GM19239 (cell line): ENCODE results near the gene CCDC85A.

Source experiments
- DNase-seq: peaks from one replicate; pipeline ENCODE4 v3.0.0; 2011; ENCODE audit warnings: low spot score; ENCODE audit not compliant: insufficient read length
- FAIRE-seq: peaks from 2 replicates; lab custom pipeline; 2011; peaks lifted over from hg19 to GRCh38; lab: Jason Lieb, UNC

The CCDC85A gene

DNA sequence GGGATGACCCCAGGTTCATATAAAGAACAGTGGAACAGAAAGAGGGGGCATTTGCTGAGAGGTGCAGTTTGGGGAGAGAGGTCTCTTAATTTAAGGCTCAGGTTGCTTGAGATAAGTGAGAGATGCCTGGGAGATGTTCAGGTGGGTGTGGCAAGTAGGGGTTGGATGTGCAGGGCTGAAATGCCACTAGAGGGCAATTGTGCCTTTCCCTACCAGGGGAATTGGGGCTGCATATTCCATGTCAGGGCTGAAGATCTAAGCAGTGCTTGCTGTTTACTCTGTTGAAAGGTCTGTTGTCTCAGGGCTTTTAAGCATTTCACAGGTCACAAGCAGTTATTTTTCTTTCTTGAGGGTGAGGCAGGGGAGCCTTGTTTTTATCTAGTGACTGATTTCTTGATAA, 7.8 kb downstream of the CCDC85A start:
- no peak for DNase-seq

GRCh38 chr2:56192664-56193305, 9.0 kb downstream of the CCDC85A start:
- no peak for DNase-seq
- FAIRE-seq, result no peak

More for the DNA sequence above, 7.8 kb downstream of the CCDC85A start:
- FAIRE-seq, result no peak

- FAIRE-seq (no peak), DNase-seq (no peak)
Measured at GRCh38 chr2:56195563-56195962, 11.8 kb downstream of the CCDC85A start.

DNA sequence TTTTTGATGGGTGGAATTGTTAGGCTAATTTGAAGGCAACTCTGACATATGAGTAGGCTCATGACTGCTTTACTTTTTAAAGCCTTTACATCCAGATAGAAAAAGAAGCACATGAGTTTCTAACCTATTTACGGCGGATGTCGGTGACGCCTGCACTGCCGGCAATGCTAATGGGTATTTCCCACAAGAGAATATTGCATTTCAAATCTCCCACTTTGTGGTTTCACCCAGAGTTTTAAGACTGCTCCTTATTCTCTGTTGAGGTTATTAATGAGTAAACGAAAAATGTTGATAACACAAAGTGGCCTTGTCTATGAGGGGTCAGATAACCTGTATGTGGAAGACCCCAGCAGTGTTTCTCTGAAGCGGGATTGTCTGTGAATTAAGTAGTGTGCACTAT, 14.0 kb downstream of the CCDC85A start:
- FAIRE-seq (no peak), DNase-seq (no peak)

DNA sequence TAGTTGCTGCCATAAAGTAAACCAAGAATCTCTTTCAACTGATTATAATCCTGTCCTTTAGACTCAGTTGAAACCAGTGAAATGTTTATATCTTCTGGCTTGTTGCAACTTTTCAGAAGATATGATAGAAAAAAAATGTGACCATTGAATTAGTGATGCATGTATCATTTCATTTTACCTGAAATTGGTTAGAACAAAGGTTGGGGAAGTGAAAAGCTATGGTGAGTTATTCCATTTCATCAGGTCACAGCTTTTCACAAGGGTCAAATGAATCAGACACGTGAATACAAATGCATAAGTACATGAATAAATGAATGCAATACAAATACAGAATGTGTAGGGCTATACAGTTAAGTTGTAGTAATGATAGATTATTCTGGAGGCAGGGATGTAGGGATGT, 15.1 kb downstream of the CCDC85A start:
- DNase-seq, result no peak
- FAIRE-seq, result no peak

DNA sequence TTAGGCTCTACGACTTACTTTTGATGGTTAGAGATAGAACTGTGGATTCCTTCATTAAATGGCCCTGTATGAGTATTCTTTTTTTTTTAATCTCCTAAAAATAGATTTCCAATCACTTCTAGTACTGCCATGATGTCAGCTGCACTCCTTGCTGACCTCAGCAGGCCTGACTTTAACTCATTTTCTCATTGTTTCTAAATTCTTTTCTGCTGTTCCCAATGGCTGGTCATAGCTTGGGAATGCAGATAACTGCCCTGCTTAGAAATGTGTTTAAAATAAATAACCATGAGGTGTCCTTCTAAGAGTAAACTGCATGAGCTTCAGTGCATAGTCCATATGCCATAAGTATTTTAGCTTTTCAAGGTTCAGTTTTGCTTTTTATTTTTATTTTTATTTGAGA, 15.7 kb downstream of the CCDC85A start:
- DNase-seq (no peak), FAIRE-seq (no peak)

DNA sequence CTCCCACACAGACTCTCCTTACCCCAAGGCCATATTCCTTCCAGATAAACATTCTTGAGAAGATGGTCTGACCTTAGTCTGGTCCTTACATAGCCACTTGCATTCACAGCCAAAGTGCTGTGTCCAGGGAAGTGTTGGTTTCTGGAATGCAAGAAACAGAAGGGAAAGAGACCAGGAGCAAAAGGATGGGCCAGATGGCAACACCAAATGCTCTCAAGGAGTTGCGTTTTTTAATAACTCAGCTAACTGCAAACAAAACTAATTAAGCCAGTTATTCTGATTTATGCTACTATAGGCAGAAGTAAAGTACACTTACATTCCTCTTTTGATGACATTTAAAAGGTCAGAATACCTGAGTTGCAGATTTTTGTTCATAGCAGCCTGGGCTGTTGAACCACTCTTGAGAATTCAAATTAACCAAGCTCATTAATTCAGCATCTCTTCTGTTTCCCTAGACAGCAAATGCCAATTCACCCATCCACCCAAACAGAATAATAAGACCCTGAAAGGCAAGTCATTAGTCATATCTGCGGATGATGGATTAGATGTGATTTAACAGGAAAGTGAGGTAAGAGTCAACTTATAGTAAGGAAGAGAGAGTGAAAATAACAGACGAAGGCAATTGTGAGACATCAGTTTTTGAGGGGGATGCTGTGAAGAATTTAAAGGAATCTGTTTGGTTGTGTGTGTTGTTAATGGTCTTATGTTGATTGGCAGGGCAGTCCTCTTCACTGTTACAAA, 18.8 kb downstream of the CCDC85A start:
- FAIRE-seq (no peak), DNase-seq (no peak)

DNA sequence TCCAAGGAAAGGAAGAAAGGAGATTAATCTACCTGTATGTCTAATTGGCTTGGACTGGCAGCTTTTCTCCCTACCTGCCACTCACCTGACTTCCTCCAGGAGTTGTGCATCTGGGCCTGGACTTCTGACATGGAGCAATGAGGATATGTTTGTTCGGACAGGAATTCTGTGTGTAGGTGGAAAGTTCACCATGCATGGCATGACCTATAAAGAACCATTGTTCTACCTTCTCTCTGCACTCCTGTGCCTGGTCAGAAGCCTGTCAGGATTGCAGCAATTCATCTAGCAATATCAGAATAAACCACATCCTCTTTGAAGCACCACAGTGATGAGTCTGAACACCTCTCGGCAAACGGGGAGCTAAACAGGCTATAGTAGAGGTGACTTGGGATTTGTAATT, 20.8 kb downstream of the CCDC85A start:
- DNase-seq (no peak), FAIRE-seq (no peak)

GRCh38 chr2:56206250-56206649, 22.5 kb downstream of the CCDC85A start:
- no peak for DNase-seq
- FAIRE-seq, result no peak

DNA sequence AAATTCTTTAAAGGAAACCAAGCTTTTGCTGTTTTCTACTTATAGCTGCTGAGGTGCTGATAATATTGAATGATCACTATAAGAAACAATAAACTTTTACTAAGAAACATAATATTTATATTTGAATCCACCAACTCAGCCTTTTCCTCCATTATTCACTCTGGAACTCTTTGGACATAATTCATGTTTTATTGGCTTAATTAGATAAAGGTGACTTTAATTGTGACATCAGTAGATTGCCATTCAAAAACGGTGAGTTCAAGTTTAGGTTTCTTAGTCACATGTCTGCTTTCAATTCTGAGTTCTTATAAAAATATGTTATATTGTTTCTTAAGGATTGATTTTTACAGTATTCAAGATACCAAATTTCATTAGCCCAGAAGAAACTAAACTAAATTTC, 24.0 kb downstream of the CCDC85A start:
- FAIRE-seq, result no peak
- no peak for DNase-seq

DNA sequence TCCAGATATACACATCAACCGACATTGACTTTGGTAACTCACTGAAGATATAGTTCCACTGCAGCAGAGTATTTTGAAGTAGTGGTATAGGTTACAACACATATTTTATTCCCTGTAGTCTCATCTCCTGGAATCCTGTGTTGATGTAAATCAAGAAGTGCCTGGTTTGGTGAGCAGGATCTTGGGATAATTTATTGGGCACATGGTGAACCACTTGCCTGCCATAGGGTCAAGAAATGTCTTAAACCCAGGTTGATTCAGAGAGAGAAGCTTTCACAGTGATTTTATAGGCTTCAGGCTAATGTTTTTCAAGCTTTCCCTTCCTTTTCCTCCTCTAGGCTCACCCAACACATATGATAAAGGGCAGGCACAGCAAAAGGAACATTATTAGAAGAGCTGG, 24.6 kb downstream of the CCDC85A start:
- FAIRE-seq (no peak), DNase-seq (no peak)

- DNase-seq (no peak), FAIRE-seq (no peak)
Measured at GRCh38 chr2:56209701-56210100, 25.9 kb downstream of the CCDC85A start.

DNA sequence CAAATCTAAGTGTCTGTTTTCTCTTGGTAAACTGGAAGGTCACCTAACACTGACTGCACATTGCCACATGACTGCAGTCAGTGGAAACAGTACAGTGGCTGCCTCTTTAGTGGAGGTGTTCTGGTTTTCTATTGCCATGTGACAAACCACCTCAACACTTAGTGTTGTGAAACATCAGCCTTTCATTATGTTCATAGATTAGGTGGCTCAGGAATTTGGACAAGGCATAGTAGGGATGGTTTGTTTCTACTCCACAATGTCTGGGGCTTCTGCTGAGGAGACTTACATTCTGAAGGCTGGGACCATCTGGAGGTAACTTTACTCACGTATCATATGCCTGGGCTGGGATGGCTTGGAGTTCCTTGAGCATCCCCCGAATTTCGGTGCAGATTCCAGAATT, 26.5 kb downstream of the CCDC85A start:
- DNase-seq, result no peak
- no peak for FAIRE-seq

- DNase-seq (no peak), FAIRE-seq (no peak)
Measured at GRCh38 chr2:56211048-56211447, 27.3 kb downstream of the CCDC85A start.

DNA sequence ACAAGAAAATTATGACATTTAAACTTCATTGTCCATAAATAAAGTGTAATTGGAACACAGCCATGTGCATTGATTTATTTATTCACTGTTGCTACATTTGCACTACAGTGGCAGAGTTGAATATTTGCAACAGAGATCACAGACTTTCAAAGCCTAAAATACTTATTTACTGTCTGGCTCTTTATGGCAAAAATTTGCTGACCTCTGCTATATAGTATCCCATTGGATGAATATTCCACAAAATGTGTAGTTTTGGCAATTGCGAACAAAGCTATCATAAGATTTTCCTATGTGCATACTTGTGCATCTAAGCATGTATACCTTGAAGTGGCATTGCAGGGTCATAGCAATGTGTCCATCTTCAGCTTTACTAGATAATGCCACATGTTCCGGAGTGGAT, 32.1 kb downstream of the CCDC85A start:
- DNase-seq (no peak), FAIRE-seq (no peak)

DNA sequence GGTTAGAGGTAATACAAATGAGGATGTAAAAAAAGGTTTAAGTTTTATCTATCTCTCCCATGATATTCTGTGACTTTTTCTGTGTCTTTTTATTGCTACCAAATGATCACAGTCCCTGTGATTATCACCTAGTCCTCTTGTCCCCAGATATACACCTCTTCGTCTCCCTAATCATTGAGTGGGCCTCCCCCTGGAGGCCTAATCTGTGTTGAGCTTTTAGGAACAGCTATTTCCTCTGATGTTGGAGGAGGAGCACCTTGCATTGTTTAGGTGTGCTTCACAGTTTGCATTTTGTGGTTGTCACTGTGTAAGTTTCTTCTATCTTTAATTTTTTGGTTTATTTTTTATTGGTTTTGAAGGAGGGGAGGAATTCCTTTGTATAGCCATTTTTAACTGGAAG, 33.3 kb downstream of the CCDC85A start:
- DNase-seq, result no peak

DNA sequence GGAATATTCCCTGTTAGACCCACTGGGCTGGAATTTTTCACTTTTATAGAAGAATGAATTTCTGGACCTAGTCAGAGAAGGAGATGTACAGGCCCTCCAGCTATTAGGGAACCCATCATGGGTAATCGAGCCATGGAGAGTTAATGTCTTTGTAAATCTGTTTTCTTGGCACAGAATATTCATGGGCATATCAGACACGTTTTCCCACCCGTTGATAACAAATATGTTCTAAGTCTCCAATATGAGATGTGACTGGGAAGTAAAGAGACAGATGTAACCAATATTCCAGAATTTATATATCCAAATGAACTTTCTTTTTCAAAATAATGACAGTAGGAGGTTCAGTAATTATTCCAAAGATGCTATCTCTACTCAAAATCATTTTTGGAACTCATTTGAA, 38.7 kb downstream of the CCDC85A start:
- DNase-seq, result no peak
- no peak for FAIRE-seq

More for the DNA sequence above, 33.3 kb downstream of the CCDC85A start:
- FAIRE-seq, result no peak

- FAIRE-seq, result no peak
- no peak for DNase-seq
Measured at GRCh38 chr2:56224316-56224715, 40.5 kb downstream of the CCDC85A start.

- no peak for DNase-seq
- FAIRE-seq, result no peak
Measured at GRCh38 chr2:56227811-56228210, 44.0 kb downstream of the CCDC85A start.

DNA sequence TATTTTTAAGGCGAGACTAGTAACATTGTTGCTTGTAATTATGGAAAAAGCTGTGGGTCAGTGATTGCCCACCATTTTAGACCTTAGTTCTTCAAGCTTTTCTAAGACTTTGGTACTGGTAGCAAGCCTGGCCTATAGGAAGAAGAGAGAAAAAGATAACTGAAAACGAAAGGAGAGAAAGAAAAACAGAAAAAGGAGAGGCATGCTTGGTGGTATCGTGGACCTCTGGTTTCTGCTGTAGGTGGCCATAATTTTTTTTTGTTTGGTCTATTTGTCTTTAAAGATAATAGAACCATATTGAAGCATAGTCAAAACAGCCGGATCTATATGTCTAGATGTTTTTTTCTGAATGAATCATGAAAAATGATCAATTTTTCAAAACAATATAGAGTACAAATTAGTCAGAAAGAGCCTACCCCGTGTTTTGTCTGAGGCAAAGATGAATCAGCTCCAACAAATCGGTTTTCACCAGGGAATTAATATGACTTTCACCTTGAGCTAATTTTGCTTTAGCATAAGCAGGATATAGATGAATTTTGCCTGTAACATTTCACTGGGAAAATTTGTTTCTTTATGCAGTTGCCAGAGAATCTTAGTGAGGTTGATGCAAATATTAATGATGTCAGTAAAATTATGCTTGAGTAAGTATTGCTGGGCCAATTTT, 45.7 kb downstream of the CCDC85A start:
- FAIRE-seq (no peak), DNase-seq (no peak)

GRCh38 chr2:56230156-56230555, 46.4 kb downstream of the CCDC85A start:
- no peak for FAIRE-seq

More at GRCh38 chr2:56230156-56230555, 46.4 kb downstream of the CCDC85A start:
- no peak for DNase-seq
